ENCODE measurements around the gene RIMKLA. TPM values are rescaled to one million over a fixed set of nuclear protein-coding genes. Genes with fewer than 3 reads are reported as not detected.

The RIMKLA gene
- total and polyA plus RNA-seq, 2 donors (not counting 3 experiments of a cell fraction or from before 2014, with no cell fraction given) = 0.01 TPM; not detected in 1

- no peaks in the 10 kb centered on the region for H3K4me1 ChIP-seq (ENCODE audit: control insufficient read depth, extremely low read depth, insufficient read depth, low read length)
- intact Hi-C loops (cut with micrococcal nuclease) = no loop called here
- H3K4me2 ChIP-seq (ENCODE audit: insufficient read depth, low read length) = no peak overlapping the region
- ChIA-PET POLR2A (no interaction called here), CTCF (no interaction called here)
- no peak overlapping the region for H2AFZ ChIP-seq (ENCODE audit: low read depth, low read length)
- peaks cover 12 to 13% of the 10 kb centered on the region in 2 experiments for H3K27me3 ChIP-seq (ENCODE audit: control insufficient read depth in 2 of 2, insufficient read depth in 2 of 2, low read length in 2 of 2)
- BruUV-seq (replicated peaks) = no TSS peak
- TF ChIP-seq POLR2AphosphoS5 (IDR thresholded peaks at IDR 0.05; ENCODE audit: insufficient read depth, low read depth, low read length) (no peak), POLR2A (IDR thresholded peaks at IDR 0.05; ENCODE audit: low read depth, low read length) (no peak), EZH2 (IDR thresholded peaks at IDR 0.05; ENCODE audit: borderline replicate concordance, low read depth, low read length, severe bottlenecking) (no peak), GATA2 (IDR thresholded peaks at IDR 0.05; ENCODE audit: insufficient read depth, insufficient read length, low read depth, low read length) (no peak), MAX (IDR thresholded peaks at IDR 0.05; ENCODE audit: insufficient read depth, insufficient read length) (no peak), FOS (IDR thresholded peaks at IDR 0.05; ENCODE audit: borderline replicate concordance, insufficient read depth, low read length) (no peak), MYC (IDR thresholded peaks at IDR 0.05; ENCODE audit: low read depth, low read length) (no peak), JUN (IDR thresholded peaks at IDR 0.05; ENCODE audit: borderline replicate concordance, insufficient read depth, insufficient read length, low read depth) (no peak)
- TF ChIP-seq, protein P1, sequence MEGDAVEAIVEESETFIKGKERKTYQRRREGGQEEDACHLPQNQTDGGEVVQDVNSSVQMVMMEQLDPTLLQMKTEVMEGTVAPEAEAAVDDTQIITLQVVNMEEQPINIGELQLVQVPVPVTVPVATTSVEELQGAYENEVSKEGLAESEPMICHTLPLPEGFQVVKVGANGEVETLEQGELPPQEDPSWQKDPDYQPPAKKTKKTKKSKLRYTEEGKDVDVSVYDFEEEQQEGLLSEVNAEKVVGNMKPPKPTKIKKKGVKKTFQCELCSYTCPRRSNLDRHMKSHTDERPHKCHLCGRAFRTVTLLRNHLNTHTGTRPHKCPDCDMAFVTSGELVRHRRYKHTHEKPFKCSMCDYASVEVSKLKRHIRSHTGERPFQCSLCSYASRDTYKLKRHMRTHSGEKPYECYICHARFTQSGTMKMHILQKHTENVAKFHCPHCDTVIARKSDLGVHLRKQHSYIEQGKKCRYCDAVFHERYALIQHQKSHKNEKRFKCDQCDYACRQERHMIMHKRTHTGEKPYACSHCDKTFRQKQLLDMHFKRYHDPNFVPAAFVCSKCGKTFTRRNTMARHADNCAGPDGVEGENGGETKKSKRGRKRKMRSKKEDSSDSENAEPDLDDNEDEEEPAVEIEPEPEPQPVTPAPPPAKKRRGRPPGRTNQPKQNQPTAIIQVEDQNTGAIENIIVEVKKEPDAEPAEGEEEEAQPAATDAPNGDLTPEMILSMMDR (IDR thresholded peaks at IDR 0.05; ENCODE audit: extremely low read depth in 1 of 2, insufficient read depth in 1 of 2, low read depth in 1 of 2, low read length in 2 of 2) = no peak
- dilution Hi-C loops (cut with MboI; ENCODE audit: extremely low pct_ligation_motif_present, low sequenced_read_pairs) = no loop called here
- no peaks in the 10 kb centered on the region for H4K20me1 ChIP-seq (replicated peaks; ENCODE audit: control insufficient read depth, extremely low read depth, insufficient read depth, low read length)
- H3K9ac ChIP-seq (replicated peaks; ENCODE audit: extremely low read depth, insufficient read depth, low read length) = no peak overlapping the region
- DNase-seq (ENCODE audit: low read depth, low spot score) (no peak), FAIRE-seq (no peak)
- H3K9me1 ChIP-seq (replicated peaks; ENCODE audit: control insufficient read depth, extremely low read depth, insufficient read depth, low read length) = no peaks in the 10 kb centered on the region
- no peaks in the 10 kb centered on the region for H3K36me3 ChIP-seq (ENCODE audit: control insufficient read depth in 2 of 2, extremely low read depth in 1 of 2, insufficient read depth in 2 of 2, low read length in 2 of 2)
- no peaks in the 10 kb centered on the region for H3K9me3 ChIP-seq (replicated peaks; ENCODE audit: control insufficient read depth, insufficient read depth, low read length)
- H3K4me3 ChIP-seq (replicated peaks in 1 of 3; ENCODE audit: insufficient read depth in 1 of 3, low read depth in 1 of 3, low read length in 3 of 3) = no peak overlapping the region
- no peak overlapping the region for H3K27ac ChIP-seq (ENCODE audit: insufficient read depth, low read depth, low read length)
- no peaks in the 10 kb centered on the region for H3K79me2 ChIP-seq (ENCODE audit: control insufficient read depth, insufficient read depth, low read length)
Observed at GRCh38 chr1:42369471-42369870, 11.1 kb upstream of the RIMKLA start.
